SIG-M5 treated with dmso at 0.1 percent for 504 hours (cell line): ENCODE measurements around the gene USP30.
A peak's percentile ranks its signal among the peaks of the same experiment; 100 is the strongest.
"Not testable (repeated sequence)": the region's sequence is repeated elsewhere in the genome, so short reads cannot be mapped to it uniquely, and the experiment has no call there.

Experiments used
- DNase-seq: peaks from one replicate; lab custom pipeline; 2025; ENCODE audit not compliant: unreplicated experiment; lab: John Stamatoyannopoulos, UW

Gene USP30

GRCh38 chr12:109052097-109052413 lies 321 bp upstream of the USP30 start:
- DNase-seq, result no peak

- peak; percentile 5 for DNase-seq
Measured at GRCh38 chr12:109053382-109054123, 1.2 kb downstream of the USP30 start.

GRCh38 chr12:109054124-109054513 lies 1.7 kb downstream of the USP30 start:
- not testable (repeated sequence) for DNase-seq

GRCh38 chr12:109054520-109054919 lies 2.1 kb downstream of the USP30 start:
- no peak for DNase-seq

- DNase-seq, result no peak
Measured at GRCh38 chr12:109056891-109057290, 4.5 kb downstream of the USP30 start.

- no peak for DNase-seq
Measured at GRCh38 chr12:109057376-109057775, 5.0 kb downstream of the USP30 start.

- no peak for DNase-seq
Measured at GRCh38 chr12:109058773-109059172, 6.4 kb downstream of the USP30 start.

- DNase-seq, result no peak
Measured at GRCh38 chr12:109064143-109064542, 11.8 kb downstream of the USP30 start.

- no peak for DNase-seq
Measured at GRCh38 chr12:109065154-109065852, 12.9 kb downstream of the USP30 start.

- DNase-seq, result no peak
Measured at GRCh38 chr12:109065853-109066193, 13.4 kb downstream of the USP30 start.

GRCh38 chr12:109069307-109070271 lies 17.2 kb downstream of the USP30 start:
- no peak for DNase-seq

- DNase-seq, result no peak
Measured at GRCh38 chr12:109074866-109075265, 22.5 kb downstream of the USP30 start.

- no peak for DNase-seq
Measured at GRCh38 chr12:109082751-109083150, 30.4 kb downstream of the USP30 start.

GRCh38 chr12:109084425-109084824 lies 32.0 kb downstream of the USP30 start:
- no peak for DNase-seq

GRCh38 chr12:109085590-109085989 lies 33.2 kb downstream of the USP30 start:
- DNase-seq, result no peak

GRCh38 chr12:109087250-109087649 lies 34.9 kb downstream of the USP30 start:
- no peak for DNase-seq

- DNase-seq, result no peak
Measured at GRCh38 chr12:109088818-109089217, 36.4 kb downstream of the USP30 start.

GRCh38 chr12:109089683-109090082 lies 37.3 kb downstream of the USP30 start:
- DNase-seq, result no peak

GRCh38 chr12:109092497-109093021 lies 40.2 kb downstream of the USP30 start:
- DNase-seq, result peak; percentile 20

- peak; percentile 89 for DNase-seq
Measured at GRCh38 chr12:109093022-109093918, 40.9 kb downstream of the USP30 start, which contains the start of gene ALKBH2. TSS of gene ALKBH2 (minus strand) at chr12:109093472. CDS start at chr12:109092786, 686 bp downstream.

- no peak for DNase-seq
Measured at GRCh38 chr12:109097140-109097434, 44.7 kb downstream of the USP30 start.
